GM21390 (cell line): ENCODE data around the gene CALD1.

ENCODE experiments used
- ATAC-seq: cut with Tn5 transposase; IDR thresholded peaks from one replicate; pipeline ENCODE4 v1.9.1; 2021; ENCODE audit not compliant: unreplicated experiment

CALD1 gene

GRCh38 chr7:134916171-134916883 is 136.9 kb downstream of the CALD1 start:
- no peak for ATAC-seq

DNA sequence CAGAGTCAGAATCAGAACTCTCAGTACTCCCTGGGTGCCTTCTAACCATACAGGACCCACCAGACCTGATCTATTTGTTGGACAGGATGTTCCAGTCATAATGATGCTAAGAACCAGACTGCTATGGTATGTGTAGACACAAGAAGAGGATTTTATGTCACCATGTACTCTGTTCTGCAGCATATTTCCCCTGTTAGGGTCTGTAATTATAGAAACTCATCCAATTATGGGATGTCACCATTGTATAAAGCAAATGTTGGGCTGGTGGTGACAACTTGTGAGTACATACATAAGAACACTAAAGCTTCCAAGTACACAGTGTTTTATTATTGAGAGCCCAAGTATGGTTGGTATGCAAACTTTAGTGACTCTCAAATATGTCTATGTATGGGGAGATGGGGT is 139.8 kb downstream of the CALD1 start:
- peak; percentile 65 for ATAC-seq

GRCh38 chr7:134920026-134920753 is 140.8 kb downstream of the CALD1 start:
- peak; percentile 75 for ATAC-seq

DNA sequence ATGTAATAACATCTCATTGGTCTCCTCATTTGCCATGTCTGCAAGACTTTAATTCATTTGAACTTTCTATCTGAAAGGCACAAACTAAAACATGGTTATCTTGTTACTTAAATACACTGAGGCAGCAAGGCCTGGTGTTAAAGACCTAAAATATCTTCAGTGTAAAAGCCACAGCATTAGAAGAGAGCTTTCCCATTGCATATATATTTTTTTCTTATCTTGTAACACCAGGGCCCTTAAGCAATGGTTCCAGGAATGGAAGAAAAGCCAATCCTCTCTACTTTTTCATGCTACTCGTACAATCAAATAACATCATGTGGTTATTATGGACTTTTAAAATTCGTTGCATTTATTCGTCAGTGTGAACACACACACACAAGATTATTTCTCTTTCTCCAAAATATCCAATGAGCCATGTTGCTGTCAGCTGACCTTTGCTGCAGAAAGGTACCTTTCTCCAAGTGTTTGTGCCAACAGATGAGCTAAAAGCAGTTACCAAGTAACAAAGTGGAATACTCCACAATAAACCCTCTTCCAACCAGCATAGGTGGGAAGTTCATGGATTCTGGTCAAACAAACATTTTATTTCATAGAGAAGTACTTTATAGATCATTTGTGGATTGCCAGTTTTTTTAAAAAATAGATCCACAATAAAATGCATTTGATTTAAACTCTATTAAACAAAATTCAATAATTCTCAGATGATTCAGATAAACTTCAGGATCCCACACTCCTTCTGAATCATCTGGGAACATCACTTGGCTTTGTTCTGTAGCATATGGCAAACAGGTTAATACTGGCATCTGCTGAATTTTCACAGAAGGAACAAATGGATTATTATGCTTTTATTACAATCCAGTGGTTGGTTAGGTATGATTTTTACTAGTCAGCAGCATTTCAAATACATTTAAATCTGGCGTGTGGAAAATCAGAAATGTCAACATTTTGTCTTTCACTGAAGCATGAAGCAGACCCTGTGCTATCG is 143.6 kb downstream of the CALD1 start:
- no peak for ATAC-seq

GRCh38 chr7:134925766-134926165 is 146.3 kb downstream of the CALD1 start:
- ATAC-seq: no peak

GRCh38 chr7:134926396-134926795 is 147.0 kb downstream of the CALD1 start:
- ATAC-seq: no peak

DNA sequence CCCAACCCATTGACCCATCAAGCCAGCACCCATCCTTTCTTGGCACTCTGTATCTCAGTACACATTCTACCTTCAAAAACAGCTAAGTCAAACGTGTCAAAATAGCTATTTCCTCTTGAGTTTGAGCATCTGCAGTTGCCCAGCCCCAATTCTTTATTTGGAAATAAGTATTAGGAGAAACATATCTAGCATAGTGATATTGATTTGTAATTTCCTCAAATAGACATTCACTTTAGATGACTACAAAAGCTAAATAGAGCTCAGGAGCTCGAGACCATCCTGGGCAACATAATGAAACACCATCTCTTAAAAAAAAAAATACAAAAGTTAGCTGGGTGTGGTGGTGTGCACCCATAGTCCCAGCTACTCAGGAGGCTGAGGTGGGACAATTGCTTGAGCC is 147.6 kb downstream of the CALD1 start:
- ATAC-seq: no peak

DNA sequence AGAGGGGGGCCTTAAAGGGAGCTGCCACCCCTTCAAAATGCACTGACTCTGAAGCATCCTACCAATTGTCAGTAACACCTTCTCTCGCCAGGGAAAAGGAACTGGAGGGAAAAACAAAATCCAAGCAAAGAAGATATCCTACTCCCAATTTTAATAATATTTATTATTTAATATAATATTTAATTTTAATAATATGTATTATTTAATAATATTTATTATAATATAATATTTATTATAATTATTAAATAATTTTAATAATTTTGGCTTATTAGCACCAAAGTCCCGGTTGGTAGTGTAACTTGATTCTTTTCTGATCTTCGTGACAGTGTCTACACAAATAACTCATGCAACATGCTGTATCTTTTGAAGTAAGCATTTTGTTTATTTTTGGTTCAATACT is 148.3 kb downstream of the CALD1 start:
- ATAC-seq: no peak

GRCh38 chr7:134928554-134928953 is 149.1 kb downstream of the CALD1 start:
- no peak for ATAC-seq

- ATAC-seq: no peak
Observed at GRCh38 chr7:134931487-134931886, 152.1 kb downstream of the CALD1 start.

DNA sequence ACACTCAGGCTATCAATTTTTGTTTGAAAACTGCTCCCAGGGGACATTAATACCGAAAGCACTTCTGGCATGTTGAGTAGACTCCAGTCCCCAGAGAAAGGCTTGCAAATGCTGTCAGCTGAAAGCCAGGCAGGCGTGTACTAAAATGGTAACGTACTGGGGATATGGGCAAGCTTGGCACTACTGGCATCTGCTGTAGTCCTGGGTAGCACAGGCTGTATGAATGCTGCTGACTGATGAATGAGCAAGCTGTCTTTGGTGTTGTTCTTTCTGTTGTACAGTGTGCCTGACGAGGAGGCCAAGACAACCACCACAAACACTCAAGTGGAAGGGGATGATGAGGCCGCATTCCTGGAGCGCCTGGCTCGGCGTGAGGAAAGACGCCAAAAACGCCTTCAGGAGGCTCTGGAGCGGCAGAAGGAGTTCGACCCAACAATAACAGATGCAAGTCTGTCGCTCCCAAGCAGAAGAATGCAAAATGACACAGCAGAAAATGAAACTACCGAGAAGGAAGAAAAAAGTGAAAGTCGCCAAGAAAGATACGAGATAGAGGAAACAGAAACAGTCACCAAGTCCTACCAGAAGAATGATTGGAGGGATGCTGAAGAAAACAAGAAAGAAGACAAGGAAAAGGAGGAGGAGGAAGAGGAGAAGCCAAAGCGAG is 153.4 kb downstream of the CALD1 start:
- ATAC-seq: peak; percentile 63

DNA sequence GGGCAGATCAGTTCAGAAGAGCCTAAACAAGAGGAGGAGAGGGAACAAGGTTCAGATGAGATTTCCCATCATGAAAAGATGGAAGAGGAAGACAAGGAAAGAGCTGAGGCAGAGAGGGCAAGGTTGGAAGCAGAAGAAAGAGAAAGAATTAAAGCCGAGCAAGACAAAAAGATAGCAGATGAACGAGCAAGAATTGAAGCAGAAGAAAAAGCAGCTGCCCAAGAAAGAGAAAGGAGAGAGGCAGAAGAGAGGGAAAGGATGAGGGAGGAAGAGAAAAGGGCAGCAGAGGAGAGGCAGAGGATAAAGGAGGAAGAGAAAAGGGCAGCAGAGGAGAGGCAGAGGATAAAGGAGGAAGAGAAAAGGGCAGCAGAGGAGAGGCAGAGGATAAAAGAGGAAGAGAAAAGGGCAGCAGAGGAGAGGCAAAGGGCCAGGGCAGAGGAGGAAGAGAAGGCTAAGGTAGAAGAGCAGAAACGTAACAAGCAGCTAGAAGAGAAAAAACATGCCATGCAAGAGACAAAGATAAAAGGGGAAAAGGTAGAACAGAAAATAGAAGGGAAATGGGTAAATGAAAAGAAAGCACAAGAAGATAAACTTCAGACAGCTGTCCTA is 154.1 kb downstream of the CALD1 start:
- ATAC-seq: no peak

DNA sequence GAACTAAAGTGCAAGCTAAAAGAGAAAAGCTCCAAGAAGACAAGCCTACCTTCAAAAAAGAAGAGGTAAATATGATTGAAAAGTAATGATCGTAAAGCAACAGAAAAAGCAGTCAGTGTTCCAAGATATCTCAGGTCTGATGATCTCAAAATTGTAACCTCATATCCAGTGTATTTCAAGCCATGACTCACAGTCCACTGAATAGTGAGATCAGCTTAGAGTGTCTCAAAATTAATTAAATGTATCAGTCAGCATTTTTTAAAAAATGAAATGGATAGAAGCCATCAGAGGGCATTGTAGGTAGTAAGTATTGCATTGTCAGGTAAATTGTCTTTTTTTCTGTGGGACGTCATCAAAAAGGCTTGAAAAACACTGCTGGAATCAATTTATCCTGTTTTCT is 156.3 kb downstream of the CALD1 start:
- no peak for ATAC-seq

GRCh38 chr7:134936893-134937510 is 157.6 kb downstream of the CALD1 start:
- ATAC-seq: no peak

- ATAC-seq: no peak
Observed at GRCh38 chr7:134938141-134938540, 158.7 kb downstream of the CALD1 start.

- ATAC-seq: no peak
Observed at GRCh38 chr7:134939136-134939535, 159.7 kb downstream of the CALD1 start.

DNA sequence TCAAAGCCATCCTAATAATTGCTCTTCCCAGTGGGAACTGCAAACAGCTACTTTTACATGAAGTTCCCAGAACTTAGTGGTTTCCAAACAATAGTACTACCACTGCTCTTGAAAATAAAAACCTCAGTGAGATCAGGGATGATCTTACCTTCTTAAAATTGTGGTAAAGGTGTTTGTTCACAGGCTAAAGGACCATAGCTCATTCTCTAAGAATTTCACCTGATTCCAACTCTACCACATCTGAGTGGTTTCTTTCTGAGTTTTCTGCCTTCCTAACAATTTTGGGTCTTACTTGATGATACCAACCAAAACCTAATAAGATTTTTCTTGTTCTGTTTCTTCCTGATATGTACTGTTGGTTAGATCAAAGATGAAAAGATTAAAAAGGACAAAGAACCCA is 161.3 kb downstream of the CALD1 start:
- no peak for ATAC-seq

GRCh38 chr7:134941185-134941900 is 161.9 kb downstream of the CALD1 start:
- ATAC-seq: no peak

DNA sequence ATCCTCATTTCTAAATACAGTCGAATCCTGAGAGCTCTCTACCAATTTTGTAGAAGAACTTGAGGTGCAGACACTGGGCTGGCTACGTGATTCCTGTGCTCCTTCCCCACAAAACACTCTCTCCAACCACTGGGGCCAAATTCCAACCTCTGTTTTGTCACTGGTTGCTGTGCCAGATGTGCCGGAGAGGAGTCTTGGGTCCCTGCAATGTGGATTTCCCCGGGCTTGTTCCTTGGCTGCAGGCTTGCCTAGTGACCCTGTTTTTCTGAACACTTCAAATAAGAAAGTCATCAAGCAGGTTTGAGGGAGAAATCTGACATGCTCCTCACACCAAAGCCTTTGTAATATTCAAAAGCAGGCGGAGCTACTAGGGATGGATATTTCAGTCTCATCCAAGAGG is 162.5 kb downstream of the CALD1 start:
- no peak for ATAC-seq
